H9 (cell line): ENCODE measurements around the gene SWAP70. TPM values are rescaled to one million over a fixed set of nuclear protein-coding genes. Genes with fewer than 3 reads are reported as not detected.

Experiments used
- DNase-seq: peaks from one replicate; pipeline ENCODE4 v3.0.0-alpha.2; 2017
- H2AFZ ChIP-seq: one replicate; pipeline ENCODE4 v1.6.1; 2013; ENCODE audit warnings: mild to moderate bottlenecking, low read length, control low read depth, moderate library complexity
- H2AK5ac ChIP-seq: 2 replicates; pipeline ENCODE4 v1.6.1; 2013; ENCODE audit warnings: low read length, control low read depth, mixed read lengths; ENCODE audit not compliant: insufficient read length
- H2BK120ac ChIP-seq: one replicate; pipeline ENCODE4 v1.6.1; 2013; ENCODE audit warnings: low read depth, mild to moderate bottlenecking, low read length, control low read depth, inconsistent platforms; ENCODE audit not compliant: poor library complexity, severe bottlenecking
- H2BK12ac ChIP-seq: 2 replicates; pipeline ENCODE4 v1.6.1; 2013; ENCODE audit warnings: low read length, control low read depth, mixed read lengths, low read depth; ENCODE audit not compliant: insufficient read length
- H2BK15ac ChIP-seq: 2 replicates; pipeline ENCODE4 v1.6.1; 2013; ENCODE audit warnings: low read depth, low read length, control low read depth
- H2BK20ac ChIP-seq: one replicate; pipeline ENCODE4 v1.6.1; 2013; ENCODE audit warnings: low read depth, mild to moderate bottlenecking, low read length, control low read depth, inconsistent platforms; ENCODE audit not compliant: poor library complexity, severe bottlenecking
- H2BK5ac ChIP-seq: 2 replicates; pipeline ENCODE4 v1.6.1; 2013; ENCODE audit warnings: low read length, control low read depth, mixed read lengths; ENCODE audit not compliant: insufficient read length
- H3K14ac ChIP-seq: 2 replicates; pipeline ENCODE4 v1.6.1; 2013; ENCODE audit warnings: low read length, control low read depth; ENCODE audit not compliant: insufficient read depth
- H3K18ac ChIP-seq: 2 replicates; pipeline ENCODE4 v1.6.1; 2013; ENCODE audit warnings: low read depth, mild to moderate bottlenecking, mixed read lengths, low read length, control low read depth; ENCODE audit not compliant: insufficient read length
- H3K23ac ChIP-seq: 2 replicates; pipeline ENCODE4 v1.6.1; 2013; ENCODE audit warnings: low read length, control low read depth, mixed read lengths, low read depth; ENCODE audit not compliant: insufficient read length
- H3K23me2 ChIP-seq: 2 replicates; pipeline ENCODE4 v1.6.1; 2013; ENCODE audit warnings: low read depth, mild to moderate bottlenecking, mixed read lengths, low read length, control low read depth; ENCODE audit not compliant: insufficient read length, poor library complexity, severe bottlenecking
- H3K27ac ChIP-seq: 2 replicates; pipeline ENCODE4 v1.5.1; 2013; ENCODE audit warnings: low read length, control low read depth, mixed read lengths, low read depth; ENCODE audit not compliant: insufficient read length
- H3K27me3 ChIP-seq: 2 replicates; pipeline ENCODE4 v1.6.1; 2013; ENCODE audit warnings: low read length, control low read depth, inconsistent platforms; ENCODE audit not compliant: insufficient read depth
- H3K4ac ChIP-seq: 2 replicates; pipeline ENCODE4 v1.6.1; 2013; ENCODE audit warnings: low read depth, mild to moderate bottlenecking, control low read depth, inconsistent platforms, low read length, moderate library complexity
- H3K4me1 ChIP-seq: 2 replicates; pipeline ENCODE4 v1.6.1; 2013; ENCODE audit warnings: low read length, control low read depth, inconsistent platforms; ENCODE audit not compliant: insufficient read depth
- H3K4me2 ChIP-seq: 2 replicates; pipeline ENCODE4 v1.6.1; 2013; ENCODE audit warnings: low read length, control low read depth, mixed read lengths; ENCODE audit not compliant: insufficient read length, insufficient read depth
- H3K56ac ChIP-seq: 2 replicates; pipeline ENCODE4 v1.6.1; 2013; ENCODE audit warnings: low read depth, mild to moderate bottlenecking, mixed read lengths, low read length, control low read depth; ENCODE audit not compliant: insufficient read length
- H3K79me1 ChIP-seq: 2 replicates; pipeline ENCODE4 v1.6.1; 2013; ENCODE audit warnings: low read depth, mild to moderate bottlenecking, moderate library complexity, low read length, control low read depth, inconsistent platforms; ENCODE audit not compliant: insufficient read depth, poor library complexity, severe bottlenecking
- H3K79me2 ChIP-seq: 2 replicates; pipeline ENCODE4 v1.6.1; 2013; ENCODE audit warnings: low read length, control low read depth, inconsistent platforms; ENCODE audit not compliant: insufficient read depth
- H3K9ac ChIP-seq: 2 replicates; pipeline ENCODE4 v1.6.1; 2013; ENCODE audit warnings: low read length, control low read depth, mixed read lengths; ENCODE audit not compliant: insufficient read length; ENCODE audit errors: extremely low read depth
- H3K9me3 ChIP-seq: one replicate; pipeline ENCODE4 v1.6.1; 2013; ENCODE audit warnings: low read depth, low read length, inconsistent platforms; ENCODE audit not compliant: control insufficient read depth
- H3T11ph ChIP-seq: one replicate; pipeline ENCODE4 v1.6.1; 2013; ENCODE audit warnings: mild to moderate bottlenecking, low read length, control low read depth, inconsistent platforms
- H4K20me1 ChIP-seq: one replicate; pipeline ENCODE4 v1.6.1; 2013; ENCODE audit not compliant: control insufficient read depth, insufficient read length, insufficient read depth
- H4K5ac ChIP-seq: 2 replicates; pipeline ENCODE4 v1.6.1; 2013; ENCODE audit warnings: low read depth, mild to moderate bottlenecking, mixed read lengths, low read length, control low read depth; ENCODE audit not compliant: insufficient read length
- H4K8ac ChIP-seq: replicated peaks from 2 replicates; pipeline ENCODE4 v1.6.1; 2013; ENCODE audit warnings: low read length, control low read depth, mixed read lengths, low read depth; ENCODE audit not compliant: insufficient read length
- H4K91ac ChIP-seq: 2 replicates; pipeline ENCODE4 v1.6.1; 2013; ENCODE audit warnings: low read depth, mild to moderate bottlenecking, moderate library complexity, mixed read lengths, low read length, control low read depth; ENCODE audit not compliant: insufficient read length
- H3K27ac Mint-ChIP-seq, 3 experiments: 2 replicates in 2 of 3; 3 replicates in 1 of 3; pipeline ENCODE4 v1.8.0; 2020 to 2021; ENCODE audit warnings: mixed read lengths in 3 of 3, mild to moderate bottlenecking in 1 of 3, moderate library complexity in 1 of 3
- H3K27me3 Mint-ChIP-seq: 2 replicates; pipeline ENCODE4 v1.8.0; 2021; ENCODE audit warnings: low read depth, mild to moderate bottlenecking, moderate library complexity, mixed read lengths
- H3K36me3 Mint-ChIP-seq, 3 experiments: 2 replicates in 2 of 3; 3 replicates in 1 of 3; pipeline ENCODE4 v1.8.0; 2020 to 2021; ENCODE audit warnings: low read depth in 3 of 3, mixed read lengths in 3 of 3; ENCODE audit not compliant: insufficient read depth in 1 of 3
- H3K4me1 Mint-ChIP-seq, 2 experiments: 2 replicates each; pipeline ENCODE4 v1.8.0; 2020; ENCODE audit warnings: mixed read lengths in 2 of 2
- H3K4me3 Mint-ChIP-seq, 2 experiments: 2 replicates in 1 of 2; 3 replicates in 1 of 2; pipeline ENCODE4 v1.8.0; 2020 to 2021; ENCODE audit warnings: mild to moderate bottlenecking in 2 of 2, mixed read lengths in 2 of 2, moderate library complexity in 1 of 2
- H3K9me3 Mint-ChIP-seq, 2 experiments: 2 replicates in 1 of 2; 3 replicates in 1 of 2; pipeline ENCODE4 v1.8.0; 2020; ENCODE audit warnings: mild to moderate bottlenecking in 2 of 2, mixed read lengths in 2 of 2, moderate library complexity in 1 of 2
- WGBS: extraction: QIAGEN DNeasy Blood & Tissue Kit; methylation state at CpG from one replicate; pipeline ENCODE4 v1.1.7; 2013; ENCODE audit warnings: missing lambda C conversion rate, low lambda C conversion rate, mixed read lengths; ENCODE audit not compliant: insufficient read length; ENCODE audit errors: extremely low coverage; 5-methylcytosine and 5-hydroxymethylcytosine counted together
- total RNA-seq: library from RNA; stranded (reverse); gene quantifications from 2 replicates; pipeline ENCODE4 v1.2.1, GENCODE V29; 2021
- TF ChIP-seq, protein P1 (sequence below): fragments of 200-600 bp; sonication (generic); conservative IDR thresholded peaks from 3 replicates; pipeline ENCODE4 v1.8.0; 2021; ENCODE audit warnings: antibody characterized with exemption, mild to moderate bottlenecking

SWAP70 gene
- total RNA-seq, 1 experiment from 2014 or later: 34.4 TPM

DNA sequence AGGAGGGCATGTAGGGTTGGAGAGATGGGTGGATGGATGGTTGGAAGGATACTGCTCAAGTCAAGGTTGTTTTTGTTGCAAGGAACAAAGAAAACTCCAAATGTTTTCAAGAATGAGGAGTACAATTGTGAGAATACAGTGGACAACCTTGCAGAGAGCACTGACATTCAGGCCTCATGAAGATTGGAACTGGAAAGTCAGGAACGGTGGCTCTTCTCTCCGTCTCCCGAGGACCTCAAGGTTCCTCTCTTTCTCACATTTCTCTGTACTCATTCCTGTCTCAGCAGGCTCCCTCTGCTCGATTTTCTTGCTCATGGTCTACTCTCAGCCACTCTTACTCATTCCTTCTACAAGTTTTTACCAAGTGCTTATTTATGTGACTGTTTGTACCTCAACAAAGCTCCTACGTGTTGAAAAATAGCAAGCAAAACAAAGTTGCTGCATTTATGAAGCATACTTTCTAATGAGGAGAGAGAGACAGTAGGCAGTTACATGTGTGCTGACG lies 97.6 kb downstream of the SWAP70 start:
- H3K27me3 Mint-ChIP-seq: no peaks in the 10 kb centered on the region

More for the DNA sequence above, 97.6 kb downstream of the SWAP70 start:
- DNase-seq: no peak
- no peaks in the 10 kb centered on the region for H3K79me1 ChIP-seq
- H4K8ac ChIP-seq: no peak overlapping the region
- H2BK12ac ChIP-seq: no peak overlapping the region
- no peak overlapping the region for H4K5ac ChIP-seq
- H2BK5ac ChIP-seq: no peak overlapping the region
- peaks cover 3% of the 10 kb centered on the region for H3K4me1 ChIP-seq
- H3K27me3 ChIP-seq: no peaks in the 10 kb centered on the region
- TF ChIP-seq, protein P1, sequence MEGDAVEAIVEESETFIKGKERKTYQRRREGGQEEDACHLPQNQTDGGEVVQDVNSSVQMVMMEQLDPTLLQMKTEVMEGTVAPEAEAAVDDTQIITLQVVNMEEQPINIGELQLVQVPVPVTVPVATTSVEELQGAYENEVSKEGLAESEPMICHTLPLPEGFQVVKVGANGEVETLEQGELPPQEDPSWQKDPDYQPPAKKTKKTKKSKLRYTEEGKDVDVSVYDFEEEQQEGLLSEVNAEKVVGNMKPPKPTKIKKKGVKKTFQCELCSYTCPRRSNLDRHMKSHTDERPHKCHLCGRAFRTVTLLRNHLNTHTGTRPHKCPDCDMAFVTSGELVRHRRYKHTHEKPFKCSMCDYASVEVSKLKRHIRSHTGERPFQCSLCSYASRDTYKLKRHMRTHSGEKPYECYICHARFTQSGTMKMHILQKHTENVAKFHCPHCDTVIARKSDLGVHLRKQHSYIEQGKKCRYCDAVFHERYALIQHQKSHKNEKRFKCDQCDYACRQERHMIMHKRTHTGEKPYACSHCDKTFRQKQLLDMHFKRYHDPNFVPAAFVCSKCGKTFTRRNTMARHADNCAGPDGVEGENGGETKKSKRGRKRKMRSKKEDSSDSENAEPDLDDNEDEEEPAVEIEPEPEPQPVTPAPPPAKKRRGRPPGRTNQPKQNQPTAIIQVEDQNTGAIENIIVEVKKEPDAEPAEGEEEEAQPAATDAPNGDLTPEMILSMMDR: no peak
- H3K18ac ChIP-seq: no peak overlapping the region
- no peak overlapping the region for H3K4me3 Mint-ChIP-seq
- no peak overlapping the region for H2BK15ac ChIP-seq
- WGBS: no CpG with 5 or more reads among the region's 6 CpGs
- H2BK20ac ChIP-seq: no peak overlapping the region
- no peak overlapping the region for H2BK120ac ChIP-seq
- peaks cover 22 to 23% of the 10 kb centered on the region in 2 experiments for H3K4me1 Mint-ChIP-seq
- no peaks in the 10 kb centered on the region; a peak in 1 of 7 replicates for H3K36me3 Mint-ChIP-seq
- H3K27ac Mint-ChIP-seq: no peak overlapping the region
- H3K56ac ChIP-seq: no peak overlapping the region
- no peak overlapping the region for H3K23ac ChIP-seq
- no peaks in the 10 kb centered on the region for H3K9me3 ChIP-seq
- no peak overlapping the region for H2AK5ac ChIP-seq
- H3K23me2 ChIP-seq: peaks cover 9% of the 10 kb centered on the region
- no peaks in the 10 kb centered on the region; a peak in 1 of 5 replicates for H3K9me3 Mint-ChIP-seq
- no peaks in the 10 kb centered on the region for H3K79me2 ChIP-seq
- no peaks in the 10 kb centered on the region for H4K20me1 ChIP-seq
- no peak overlapping the region for H4K91ac ChIP-seq
- no peak overlapping the region for H3T11ph ChIP-seq
- no peak overlapping the region for H3K4ac ChIP-seq
- no peak overlapping the region for H3K14ac ChIP-seq
- no peak overlapping the region for H3K9ac ChIP-seq
- no peak overlapping the region for H3K27ac ChIP-seq
- no peak overlapping the region for H2AFZ ChIP-seq
- no peak overlapping the region for H3K4me2 ChIP-seq
